Measurements from ENCODE around the gene SNN. TPM values are rescaled to one million over a fixed set of nuclear protein-coding genes. Genes with fewer than 3 reads are reported as not detected.

The SNN gene
- total RNA-seq, 1 donor from 2014 or later = 4.4 TPM

GRCh38 chr16:11634312-11634711 is 33.9 kb upstream of the SNN start:
- ATAC-seq = no peak
- no peak for DNase-seq (ENCODE audit: low spot score)

- DNase-seq (ENCODE audit: low spot score) (no peak), ATAC-seq (no peak)
These were observed 33.1 kb upstream of the SNN start for GRCh38 chr16:11635113-11635652.

- DNase-seq (ENCODE audit: low spot score) (no peak), ATAC-seq (no peak)
These were observed 32.5 kb upstream of the SNN start for GRCh38 chr16:11635679-11636171.

- DNase-seq (ENCODE audit: low spot score) (no peak), ATAC-seq (no peak)
These were observed 32.0 kb upstream of the SNN start for GRCh38 chr16:11636172-11636721.

- ATAC-seq (no peak), DNase-seq (ENCODE audit: low spot score) (no peak)
These were observed 30.9 kb upstream of the SNN start for GRCh38 chr16:11637320-11637719.

- ATAC-seq (no peak), DNase-seq (ENCODE audit: low spot score) (no peak)
These were observed 30.1 kb upstream of the SNN start for GRCh38 chr16:11638140-11638539.

GRCh38 chr16:11639008-11639562 is 29.2 kb upstream of the SNN start:
- DNase-seq (ENCODE audit: low spot score) (no peak), ATAC-seq (no peak)

DNA sequence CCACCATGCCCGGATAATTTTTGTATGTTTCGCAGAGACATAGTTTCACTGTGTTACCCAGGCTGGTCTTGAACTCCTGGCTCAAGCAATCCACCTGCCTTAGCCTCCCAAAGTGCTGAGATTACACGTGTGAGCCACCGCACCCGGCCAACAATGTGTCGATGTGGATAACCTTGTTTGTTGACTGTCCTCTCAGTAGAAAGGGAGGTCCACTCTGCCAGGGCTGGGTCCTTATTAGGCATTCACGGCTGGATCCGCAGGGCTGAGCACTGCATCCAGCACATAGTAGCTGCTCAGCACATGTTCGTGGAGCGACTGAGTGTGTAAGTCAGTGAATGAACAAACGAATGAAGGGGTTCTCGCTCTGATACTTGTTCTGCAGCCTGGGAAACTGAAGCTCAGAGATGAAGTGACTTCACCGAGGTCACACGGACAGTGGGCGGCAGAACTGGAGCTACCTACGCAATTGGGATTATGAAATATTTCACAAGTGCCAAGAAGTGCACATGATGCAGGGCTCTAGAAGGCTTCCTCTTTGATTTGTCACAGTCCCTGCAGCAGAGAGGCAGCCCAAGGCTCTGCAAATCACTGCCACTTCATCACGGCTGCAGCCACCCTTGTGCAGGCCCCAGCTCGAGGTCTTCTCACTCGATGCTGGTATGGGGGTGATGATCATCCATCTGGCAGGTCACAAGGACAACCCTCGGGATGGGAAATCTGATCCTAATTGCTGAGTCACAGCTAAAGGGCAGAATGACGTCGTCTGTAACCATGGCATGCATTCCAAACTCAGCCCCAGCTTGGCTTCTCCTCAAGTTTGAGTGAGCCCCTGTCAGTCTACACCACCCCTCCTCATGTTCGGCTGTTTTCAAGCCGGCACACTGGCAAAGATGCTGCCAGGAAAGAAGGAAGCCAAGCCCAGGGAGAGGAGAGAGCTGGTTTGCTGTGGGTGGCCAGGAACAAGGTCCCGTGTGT is 28.0 kb upstream of the SNN start:
- DNase-seq (ENCODE audit: low spot score) (peak; percentile 92), ATAC-seq (peak; percentile 78)

- peak; percentile 64 for DNase-seq (ENCODE audit: low spot score)
- peak; percentile 76 for ATAC-seq
These were observed 27.1 kb upstream of the SNN start for GRCh38 chr16:11640987-11641817.

GRCh38 chr16:11642765-11643116 is 25.5 kb upstream of the SNN start:
- ATAC-seq (no peak), DNase-seq (ENCODE audit: low spot score) (no peak)

- DNase-seq (ENCODE audit: low spot score) (no peak), ATAC-seq (no peak)
These were observed 19.0 kb upstream of the SNN start for GRCh38 chr16:11649276-11649675.

- ATAC-seq = no peak
- DNase-seq (ENCODE audit: low spot score) = no peak
These were observed 17.3 kb upstream of the SNN start for GRCh38 chr16:11650641-11651591.

DNA sequence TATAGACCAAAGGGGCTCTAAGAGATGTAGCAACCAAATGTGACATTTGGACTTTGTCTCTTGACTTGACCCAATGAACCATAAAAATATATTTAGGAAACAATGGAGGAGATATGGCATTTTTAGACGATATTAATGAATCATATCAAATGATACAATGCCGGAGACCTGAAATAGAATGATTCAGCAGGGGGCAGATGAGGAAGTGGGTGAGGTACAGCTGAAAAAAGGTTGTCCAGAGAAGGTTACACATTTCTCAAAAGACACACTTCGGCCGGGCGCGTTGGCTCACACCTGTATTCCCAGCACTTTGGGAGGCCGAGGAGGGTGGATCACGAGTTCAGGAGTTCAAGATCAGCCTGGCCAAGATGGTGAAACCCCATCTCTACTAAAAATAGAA is 16.5 kb upstream of the SNN start:
- ATAC-seq = no peak
- DNase-seq (ENCODE audit: low spot score) = no peak

DNA sequence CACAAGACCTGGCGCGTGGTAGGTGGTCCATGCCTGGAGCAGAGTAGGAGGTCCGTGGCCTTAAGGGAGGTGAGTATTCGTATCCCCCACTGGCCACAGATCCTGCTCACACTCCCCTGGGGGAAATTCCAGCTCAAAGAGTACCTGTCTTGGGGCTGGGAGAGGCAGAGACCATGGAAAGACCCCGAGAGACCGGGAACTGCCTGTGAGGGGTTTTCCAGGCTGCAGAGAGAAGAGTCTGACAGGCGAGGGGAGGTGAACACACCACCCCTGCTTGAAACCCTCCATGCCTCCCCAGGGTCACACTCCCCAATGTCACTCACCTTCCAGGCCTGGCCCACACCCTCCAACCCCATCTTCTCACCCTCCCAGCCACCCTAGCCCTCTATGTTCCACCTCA is 12.6 kb upstream of the SNN start:
- ATAC-seq = no peak

GRCh38 chr16:11657556-11657955 is 10.7 kb upstream of the SNN start:
- DNase-seq (ENCODE audit: low spot score) (no peak), ATAC-seq (no peak)

More for the DNA sequence above, 12.6 kb upstream of the SNN start:
- no peak for DNase-seq (ENCODE audit: low spot score)

- peak; percentile 91 for ATAC-seq
- no peak for DNase-seq (ENCODE audit: low spot score)
These were observed 9.2 kb upstream of the SNN start for GRCh38 chr16:11658896-11659708.

- DNase-seq (ENCODE audit: low spot score) (no peak), ATAC-seq (no peak)
These were observed 7.7 kb upstream of the SNN start for GRCh38 chr16:11660565-11660964.

GRCh38 chr16:11662582-11662981 is 5.7 kb upstream of the SNN start:
- ATAC-seq (no peak), DNase-seq (ENCODE audit: low spot score) (no peak)

- ATAC-seq (no peak), DNase-seq (ENCODE audit: low spot score) (no peak)
These were observed 3.2 kb upstream of the SNN start for GRCh38 chr16:11665071-11665491.
